Measurements from ENCODE around the gene SUB1. TPM values are rescaled to one million over a fixed set of nuclear protein-coding genes. Genes with fewer than 3 reads are reported as not detected.

The SUB1 gene
- polyA plus RNA-seq, 1 of the 3 experiments (the other 2 are of a cell fraction), result 50.8 TPM

- no peak overlapping the region for H3K4me2 ChIP-seq
- no peaks in the 10 kb centered on the region for H4K20me1 ChIP-seq (ENCODE audit: insufficient read depth)
- TF ChIP-seq POLR2AphosphoS5 (IDR thresholded peaks at IDR 0.05; ENCODE audit: low read depth, low read length) (no peak), FOXM1 (IDR thresholded peaks at IDR 0.05; ENCODE audit: low read depth) (no peak), SMC3 (IDR thresholded peaks at IDR 0.05; ENCODE audit: low read depth, low read length) (no peak), YY1 (IDR thresholded peaks at IDR 0.05; ENCODE audit: low read depth) (no peak), ELF1 (IDR thresholded peaks at IDR 0.05) (no peak), TAF1 (IDR thresholded peaks at IDR 0.05; ENCODE audit: borderline replicate concordance, low read depth, low read length) (no peak), MEF2A (IDR thresholded peaks at IDR 0.05; ENCODE audit: borderline replicate concordance, low read depth) (no peak), RCOR1 (IDR thresholded peaks at IDR 0.05; ENCODE audit: low read length) (no peak), PBX3 (IDR thresholded peaks at IDR 0.05) (no peak), REST (IDR thresholded peaks at IDR 0.05; ENCODE audit: low read depth, low read length) (no peak), SIN3A (IDR thresholded peaks at IDR 0.05; ENCODE audit: borderline replicate concordance, low read depth, low read length) (no peak), EZH2phosphoT487 (IDR thresholded peaks at IDR 0.05; ENCODE audit: borderline replicate concordance, low read depth) (no peak), NRF1 (IDR thresholded peaks at IDR 0.05; ENCODE audit: low read depth, low read length) (no peak), FOSL2 (IDR thresholded peaks at IDR 0.05; ENCODE audit: borderline replicate concordance, low read depth) (no peak), USF1 (IDR thresholded peaks at IDR 0.05; ENCODE audit: borderline replicate concordance, low read depth) (no peak), GATA2 (CRISPR knock-in tag; IDR thresholded peaks at IDR 0.05) (no peak)
- H3K27ac ChIP-seq (ENCODE audit: low read depth in 2 of 2, low read length in 1 of 2), result no peak overlapping the region
- H3K27me3 ChIP-seq (ENCODE audit: insufficient read depth), result no peaks in the 10 kb centered on the region
- H3K4me3 ChIP-seq (ENCODE audit: low read depth in 2 of 2, low read length in 1 of 2), result no peak overlapping the region
- no peaks in the 10 kb centered on the region for H3K79me2 ChIP-seq (ENCODE audit: insufficient read depth)
- ChIA-PET CTCF (interaction anchor here (1.0 kb wide), 1 partner anchor 9 kb away, joined by 3 read pairs; no protein-coding TSS in a partner anchor), POLR2A (no interaction called here)
- no peak for DNase-seq
- no peaks in the 10 kb centered on the region for H3K36me3 ChIP-seq (replicated peaks in 1 of 2; ENCODE audit: control insufficient read depth in 1 of 2, insufficient read depth in 2 of 2, low read length in 1 of 2)
- H3F3A ChIP-seq (replicated peaks; ENCODE audit: insufficient read depth), result no peaks in the 10 kb centered on the region
- no peak overlapping the region for H3K9ac ChIP-seq
- H3K4me1 ChIP-seq (ENCODE audit: control insufficient read depth in 1 of 2, insufficient read depth in 2 of 2, low read depth in 1 of 2, low read length in 1 of 2), result no peaks in the 10 kb centered on the region
- H2AFZ ChIP-seq (ENCODE audit: low read depth), result no peak overlapping the region
- H3K9me2 ChIP-seq, result no peaks in the 10 kb centered on the region
- 77% methylated on average over 3 of the region's 3 CpGs for WGBS (ENCODE audit: low lambda C conversion rate)
- H3K9me3 ChIP-seq, result no peaks in the 10 kb centered on the region
Measured at GRCh38 chr5:32551194-32551593, 34.2 kb upstream of the SUB1 start.
